GM23248 (cell line): Measurements from ENCODE around the gene FCRLB.

Experiments
- EZH2 ChIP-seq: fragments of 200-600 bp; sonication (generic); IDR thresholded peaks from 2 replicates; pipeline ENCODE4 v1.6.1; 2018; ENCODE audit warnings: antibody characterized with exemption, mild to moderate bottlenecking; ENCODE audit not compliant: insufficient read depth, poor library complexity, severe bottlenecking
- EZH2phosphoT487 ChIP-seq: fragments of 200-600 bp; sonication (generic); IDR thresholded peaks from 2 replicates; pipeline ENCODE4 v1.6.1; 2018; ENCODE audit warnings: antibody characterized with exemption, moderate library complexity, mild to moderate bottlenecking, low read depth; ENCODE audit not compliant: insufficient read depth

- no peak for TF ChIP-seq EZH2
- TF ChIP-seq EZH2phosphoT487: no peak
Observed at GRCh38 chr1:161771161-161771560, 49.8 kb downstream of the FCRLB start.
